Ascending aorta (tissue), 2 donors: ENCODE measurements around the gene SPRYD3. TPM values are rescaled to one million over a fixed set of nuclear protein-coding genes. Genes with fewer than 3 reads are reported as not detected.
A peak's percentile ranks its signal among the peaks of the same experiment; 100 is the strongest.

Experiments used
- DNase-seq, 2 donors: peaks; one replicate each; pipeline ENCODE4 v3.0.0-alpha.2; 2019; ENCODE audit warnings: low spot score in 2 of 2
- H3K27ac ChIP-seq, 2 donors: fragments of 200-600 bp; sonication (generic); one replicate each; pipeline ENCODE4 v1.5.1; 2016 to 2017; ENCODE audit warnings: mild to moderate bottlenecking in 1 of 2
- H3K27me3 ChIP-seq: fragments of 200-600 bp; sonication (generic); one replicate; pipeline ENCODE4 v1.5.1; 2017
- H3K36me3 ChIP-seq, 2 donors: fragments of 200-600 bp; sonication (generic); one replicate each; pipeline ENCODE4 v1.5.1; 2016
- H3K4me1 ChIP-seq, 2 donors: fragments of 200-600 bp; sonication (generic); one replicate each; pipeline ENCODE4 v1.5.1; 2016 to 2017; ENCODE audit warnings: mild to moderate bottlenecking in 1 of 2
- H3K4me3 ChIP-seq, 2 donors: fragments of 200-600 bp; sonication (generic); one replicate each; pipeline ENCODE4 v1.5.1; 2016 to 2017; ENCODE audit warnings: mild to moderate bottlenecking in 1 of 2
- H3K9me3 ChIP-seq, 2 donors: fragments of 200-600 bp; sonication (generic); one replicate each; pipeline ENCODE4 v1.5.1; 2016
- CTCF ChIP-seq, 3 experiments: fragments of 200-600 bp in 2 of 3; fragments of 450-650 bp in 1 of 3; sonication (generic) in 2 of 3; IDR thresholded peaks; one replicate each; pipeline ENCODE4 v1.5.1; 2016 to 2019; ENCODE audit warnings: antibody characterized with exemption in 3 of 3, mild to moderate bottlenecking in 1 of 3, moderate library complexity in 1 of 3
- intact Hi-C: fragments of 100-400 bp; cut with DNase I; formaldehyde crosslinking; loops from one replicate; pipeline ENCODE4 v1.15.1; 2023
- total RNA-seq: library from RNA; depleted of rRNA; stranded (reverse); fragments of >200 nt; gene quantifications from one replicate; pipeline ENCODE4 v1.1.0, GENCODE V29; 2016

The SPRYD3 gene
- total RNA-seq, 1 donor from 2014 or later = 48.6 TPM

GRCh38 chr12:53090554-53090953 is 11.4 kb upstream of the SPRYD3 start:
- no peaks in the 10 kb centered on the region for H3K27me3 ChIP-seq
- no peak for TF ChIP-seq CTCF (IDR thresholded peaks at IDR 0.05)
- no peak for DNase-seq
- intact Hi-C loops = no loop called here
- H3K9me3 ChIP-seq = no peaks in the 10 kb centered on the region
- H3K4me3 ChIP-seq = no peak overlapping the region
- no peaks in the 10 kb centered on the region for H3K36me3 ChIP-seq
- peaks cover 0 to under 1% of the 10 kb centered on the region in 2 donors for H3K4me1 ChIP-seq
- H3K27ac ChIP-seq = no peak overlapping the region

GRCh38 chr12:53090105-53090504 is 10.9 kb upstream of the SPRYD3 start:
- Histone ChIP-seq H3K27ac (no peak overlapping the region), H3K27me3 (no peaks in the 10 kb centered on the region), H3K4me1 (no peaks in the 10 kb centered on the region), H3K4me3 (no peak overlapping the region), H3K36me3 (no peaks in the 10 kb centered on the region), H3K9me3 (no peaks in the 10 kb centered on the region)
- no peak for DNase-seq
- intact Hi-C loops = no loop called here
- TF ChIP-seq CTCF (IDR thresholded peaks at IDR 0.05) = no peak

- Histone ChIP-seq H3K27ac (no peak overlapping the region), H3K9me3 (no peaks in the 10 kb centered on the region), H3K4me3 (no peak overlapping the region), H3K36me3 (no peaks in the 10 kb centered on the region), H3K27me3 (no peaks in the 10 kb centered on the region), H3K4me1 (no peaks in the 10 kb centered on the region)
- DNase-seq = no peak
- TF ChIP-seq CTCF (IDR thresholded peaks at IDR 0.05) = no peak
- intact Hi-C loops = no loop called here
These were observed 7.2 kb upstream of the SPRYD3 start for GRCh38 chr12:53086361-53086760.

GRCh38 chr12:53082637-53083175 is 3.5 kb upstream of the SPRYD3 start:
- intact Hi-C loops = no loop called here
- no peak for DNase-seq
- no peaks in the 10 kb centered on the region for H3K36me3 ChIP-seq
- no peak overlapping the region for H3K27ac ChIP-seq
- peaks cover 6 to 7% of the 10 kb centered on the region in 2 donors for H3K4me1 ChIP-seq
- no peaks in the 10 kb centered on the region for H3K9me3 ChIP-seq
- H3K4me3 ChIP-seq = no peak overlapping the region
- TF ChIP-seq CTCF (IDR thresholded peaks at IDR 0.05) = no peak
- no peaks in the 10 kb centered on the region for H3K27me3 ChIP-seq

- Histone ChIP-seq H3K4me3 (peak overlapping the region; percentile 58 to 70), H3K27ac (peak overlapping the region; percentile 87 to 97), H3K9me3 (no peaks in the 10 kb centered on the region), H3K27me3 (no peaks in the 10 kb centered on the region), H3K36me3 (peaks cover 29 to 30% of the 10 kb centered on the region in 2 donors), H3K4me1 (peaks cover 7 to 11% of the 10 kb centered on the region in 2 donors)
- no peak for TF ChIP-seq CTCF (IDR thresholded peaks at IDR 0.05)
- no peak for DNase-seq
- intact Hi-C loops = loop anchor here (1.0 kb wide), 3 partner anchors 20 to 72 kb away; partner anchors contain the start of gene EIF4B
These were observed 565 bp downstream of the SPRYD3 start for GRCh38 chr12:53078425-53079225.
